CD4-positive, alpha-beta T cell treated with Interleukin-10 for 1 hour (primary cell): ENCODE measurements around the gene MPO.

Experiments used
- DNase-seq: peaks from one replicate; pipeline ENCODE4 v3.0.0-alpha.2; 2020

The MPO gene

DNA sequence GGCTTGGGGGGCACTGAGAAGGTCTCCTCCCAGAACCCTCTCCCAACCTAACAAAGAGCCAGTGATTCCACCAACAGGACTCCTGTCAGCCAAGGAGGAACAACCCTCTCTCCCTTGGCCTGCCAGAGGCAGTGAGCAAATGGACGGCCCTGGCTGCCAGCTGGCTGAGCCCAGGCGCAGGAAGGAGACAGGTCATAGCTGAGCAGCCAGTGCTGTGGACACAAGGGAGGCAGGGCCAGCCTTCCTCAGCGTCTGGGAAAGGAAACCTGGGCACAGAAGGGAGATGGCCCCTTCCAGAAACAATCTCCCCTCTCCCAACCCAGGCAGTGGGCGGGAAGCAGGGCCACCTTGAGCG lies 2.1 kb downstream of the MPO start:
- no peak for DNase-seq

DNA sequence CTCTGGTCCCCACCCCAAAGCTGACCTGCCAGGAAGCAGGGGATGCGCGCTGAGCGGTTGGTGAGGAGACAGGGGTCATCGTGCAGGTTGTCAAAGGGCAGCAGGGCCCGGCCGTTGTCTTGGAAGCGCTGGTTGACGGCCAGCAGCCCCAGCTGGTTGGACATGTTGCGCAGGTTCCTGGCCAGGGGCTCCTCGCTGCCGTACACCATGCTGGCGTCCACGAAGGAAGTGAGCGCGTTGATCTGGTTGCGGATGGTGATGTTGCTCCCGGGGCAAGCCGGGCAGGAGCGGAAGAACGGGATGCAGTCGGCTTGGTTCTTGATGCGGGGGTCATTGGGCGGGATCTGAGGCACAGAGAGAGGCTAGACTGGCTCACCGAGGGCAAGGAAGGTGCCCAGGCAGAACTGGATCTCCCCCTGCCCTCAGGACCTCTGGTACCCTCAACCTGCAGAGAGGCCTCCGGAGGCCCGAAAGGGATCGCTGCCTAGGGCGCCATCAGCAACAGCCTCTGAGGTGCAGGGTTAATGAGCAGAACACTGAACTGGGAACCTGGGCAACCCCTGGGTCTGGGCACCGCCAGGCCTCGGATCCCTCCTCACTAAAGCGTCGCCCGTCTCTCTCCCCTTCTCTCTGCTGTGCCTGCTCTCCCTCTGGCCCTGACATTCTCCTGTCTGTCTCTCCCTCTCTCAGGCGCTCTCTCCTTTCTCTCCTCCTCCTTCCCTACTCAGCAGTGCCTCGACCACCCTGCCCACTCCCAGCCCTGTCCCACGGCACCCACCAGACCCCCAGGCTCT lies 2.7 kb downstream of the MPO start:
- DNase-seq, result no peak

DNA sequence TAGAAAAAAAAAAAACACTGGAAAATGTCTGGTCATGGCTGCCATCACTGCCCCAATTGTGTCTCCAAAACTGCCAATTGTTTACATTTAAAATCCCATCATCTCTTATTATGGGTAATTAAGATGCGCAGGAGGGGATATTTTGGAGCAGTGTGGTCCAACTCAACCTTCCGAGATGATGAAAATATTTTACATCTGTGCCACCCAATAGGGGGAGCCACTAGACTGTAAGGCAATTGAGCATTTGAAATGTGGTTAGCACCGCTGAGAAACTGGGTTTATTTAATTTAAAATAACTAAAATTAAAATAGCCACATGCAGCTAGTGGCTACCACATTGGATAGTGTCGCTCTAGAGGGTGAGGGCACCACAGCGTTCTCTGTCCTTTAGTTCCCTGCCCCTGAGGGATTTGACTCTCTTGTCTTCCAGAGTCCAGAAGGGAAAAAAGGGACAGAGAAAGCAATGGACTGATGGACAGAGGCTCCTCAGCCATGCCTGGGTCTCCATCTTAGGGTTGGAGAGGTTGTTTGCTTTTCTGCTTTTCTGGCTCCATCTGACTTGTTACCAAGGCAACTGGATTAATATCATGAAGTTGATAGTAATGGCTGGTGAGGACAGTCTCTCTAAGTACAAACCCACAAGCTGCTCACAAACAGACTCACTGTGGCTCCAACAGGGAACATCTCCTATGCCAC lies 3.5 kb downstream of the MPO start:
- DNase-seq, result peak; percentile 40

DNA sequence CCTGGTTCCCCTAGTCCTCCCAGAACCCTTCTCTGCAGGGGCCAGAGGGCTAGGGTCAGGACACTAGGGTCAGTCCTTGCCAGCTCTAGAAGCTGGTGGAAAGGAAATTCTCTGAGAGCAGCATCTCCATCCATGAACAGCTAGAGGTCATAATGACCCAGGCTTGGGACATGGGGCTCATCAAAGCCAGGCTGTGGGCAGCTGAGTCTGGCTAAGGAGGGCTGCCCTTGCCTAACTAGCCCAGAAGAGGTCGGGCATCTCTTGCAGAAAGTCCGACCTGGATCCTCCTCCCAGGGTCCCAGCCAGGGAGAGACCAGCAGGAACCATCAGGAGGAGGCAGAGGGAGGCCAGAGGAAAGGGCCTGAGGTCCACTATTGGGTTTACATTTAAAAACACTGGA lies 4.3 kb downstream of the MPO start:
- DNase-seq, result no peak

DNA sequence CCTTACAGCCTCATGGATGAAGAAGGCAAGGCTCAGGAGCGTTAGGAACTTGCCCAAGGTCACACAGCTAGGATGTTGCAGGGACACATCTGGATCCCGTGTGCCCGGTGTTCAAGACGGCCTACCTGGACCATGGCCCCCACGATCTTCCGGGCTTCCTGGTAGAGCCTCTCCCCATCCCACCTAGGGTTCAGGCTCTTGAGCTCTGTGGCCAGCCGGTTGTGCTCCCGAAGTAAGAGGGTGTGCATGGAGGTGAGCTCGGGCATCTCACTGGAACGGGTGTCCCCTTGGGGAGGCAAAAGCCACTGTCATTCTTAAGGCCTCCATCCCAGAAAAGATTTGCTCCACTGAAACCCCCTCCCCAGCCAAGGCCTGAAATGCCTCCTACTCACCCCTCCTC lies 5.3 kb downstream of the MPO start:
- DNase-seq, result no peak

DNA sequence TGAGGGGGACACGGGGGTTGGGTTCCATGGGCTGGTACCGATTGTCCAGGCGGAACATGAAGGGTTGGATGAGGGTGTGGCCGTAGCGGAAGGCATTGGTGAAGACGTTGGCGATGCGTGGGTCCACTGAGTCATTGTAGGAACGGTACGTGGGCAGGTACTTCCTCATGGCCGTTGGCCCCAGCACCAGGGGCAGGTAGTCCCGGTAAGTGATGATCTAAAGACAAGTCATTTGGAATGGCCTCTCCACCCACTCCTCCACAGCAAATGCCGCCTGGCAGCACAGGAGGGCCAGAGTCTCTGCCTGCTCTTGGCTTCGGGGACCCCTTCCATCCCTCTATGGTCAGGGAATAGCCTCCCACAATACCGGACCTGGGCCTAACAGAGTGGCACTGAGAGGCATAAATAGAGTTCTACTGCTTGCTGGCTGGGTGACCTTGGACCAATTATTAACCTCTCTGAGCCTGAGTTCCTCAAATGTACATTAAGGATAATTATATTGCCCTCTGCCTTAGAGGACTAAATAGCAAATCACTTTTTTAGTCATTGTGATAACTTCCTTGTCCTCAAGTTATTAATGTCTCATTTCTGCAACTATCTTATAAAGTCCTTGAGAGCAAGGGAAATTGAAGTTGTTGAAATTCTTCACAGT lies 7.2 kb downstream of the MPO start:
- no peak for DNase-seq

DNA sequence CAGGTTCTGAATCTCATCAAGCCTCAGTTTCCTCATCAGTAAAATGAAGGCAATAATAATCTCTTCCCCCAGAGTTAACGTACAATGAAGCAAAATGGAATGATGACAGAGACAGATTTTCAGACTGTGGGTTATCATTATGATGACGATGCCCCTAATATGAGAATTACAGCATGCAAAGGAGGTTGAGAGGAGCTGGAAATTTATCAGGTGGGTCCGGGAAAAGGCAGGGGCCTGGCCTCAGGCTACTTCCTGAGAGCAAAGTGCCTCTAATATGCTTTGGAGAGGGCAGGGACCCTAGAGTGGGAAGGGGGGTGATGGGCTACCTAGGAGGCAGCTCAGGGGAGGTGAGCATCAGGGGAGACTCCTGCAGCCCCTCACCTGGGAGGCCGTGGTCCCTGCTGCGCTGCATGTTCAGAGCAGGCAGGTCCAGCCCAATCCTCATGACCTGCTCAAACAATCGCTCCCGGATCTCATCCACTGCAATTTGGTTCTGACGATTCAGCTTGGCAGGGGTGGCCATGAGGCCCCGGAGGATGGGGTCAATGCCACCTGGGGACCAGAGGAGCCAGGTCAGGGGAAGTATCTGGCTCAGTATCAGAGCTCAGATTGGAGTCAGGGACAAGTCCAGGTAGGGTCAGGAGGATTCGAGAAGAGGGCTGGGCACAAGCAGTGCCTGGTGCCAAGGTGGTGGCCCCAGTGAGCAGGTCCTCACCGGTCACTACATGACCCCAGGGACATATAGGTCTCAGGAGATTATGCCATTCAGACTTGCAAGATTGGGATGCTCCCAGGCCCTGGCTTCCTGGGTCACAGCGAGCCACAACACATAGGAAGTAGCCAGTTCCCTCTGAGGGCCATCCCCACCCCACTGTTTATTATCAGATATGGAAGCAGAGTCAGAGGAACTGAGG lies 8.1 kb downstream of the MPO start:
- no peak for DNase-seq

DNA sequence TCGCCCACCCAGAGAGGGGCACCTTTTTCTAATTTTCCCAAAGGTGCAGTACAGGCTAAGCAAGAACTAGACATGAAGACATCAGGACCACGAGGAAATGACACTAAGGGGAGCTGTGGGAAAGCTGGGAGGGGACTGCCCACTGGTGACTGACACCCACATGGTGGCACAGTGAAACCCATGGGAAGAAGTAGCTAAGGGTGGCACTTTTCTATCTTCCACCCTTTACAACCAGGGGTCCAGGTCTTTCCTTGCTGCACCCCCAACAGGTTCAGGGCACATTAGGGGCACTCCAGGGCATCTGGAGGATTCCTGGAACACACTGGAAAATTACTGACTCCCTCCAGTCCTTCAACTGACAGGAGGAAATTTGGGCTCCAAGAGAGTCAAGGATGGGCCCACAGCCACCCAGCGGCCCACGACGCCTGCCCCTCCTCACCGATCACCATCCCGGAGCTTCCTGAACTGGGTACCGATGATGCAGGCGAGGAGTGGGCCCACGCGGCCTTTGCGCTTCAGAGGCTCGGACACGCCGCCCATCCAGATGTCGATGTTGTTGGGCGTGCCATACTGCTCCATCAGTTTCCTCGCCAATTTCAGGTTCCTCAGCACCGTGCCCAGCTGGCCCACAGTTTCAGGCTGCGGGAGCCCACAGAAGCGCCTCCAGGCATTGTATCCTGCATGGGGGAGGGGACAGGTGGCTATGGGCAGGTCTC lies 9.4 kb downstream of the MPO start:
- no peak for DNase-seq

DNA sequence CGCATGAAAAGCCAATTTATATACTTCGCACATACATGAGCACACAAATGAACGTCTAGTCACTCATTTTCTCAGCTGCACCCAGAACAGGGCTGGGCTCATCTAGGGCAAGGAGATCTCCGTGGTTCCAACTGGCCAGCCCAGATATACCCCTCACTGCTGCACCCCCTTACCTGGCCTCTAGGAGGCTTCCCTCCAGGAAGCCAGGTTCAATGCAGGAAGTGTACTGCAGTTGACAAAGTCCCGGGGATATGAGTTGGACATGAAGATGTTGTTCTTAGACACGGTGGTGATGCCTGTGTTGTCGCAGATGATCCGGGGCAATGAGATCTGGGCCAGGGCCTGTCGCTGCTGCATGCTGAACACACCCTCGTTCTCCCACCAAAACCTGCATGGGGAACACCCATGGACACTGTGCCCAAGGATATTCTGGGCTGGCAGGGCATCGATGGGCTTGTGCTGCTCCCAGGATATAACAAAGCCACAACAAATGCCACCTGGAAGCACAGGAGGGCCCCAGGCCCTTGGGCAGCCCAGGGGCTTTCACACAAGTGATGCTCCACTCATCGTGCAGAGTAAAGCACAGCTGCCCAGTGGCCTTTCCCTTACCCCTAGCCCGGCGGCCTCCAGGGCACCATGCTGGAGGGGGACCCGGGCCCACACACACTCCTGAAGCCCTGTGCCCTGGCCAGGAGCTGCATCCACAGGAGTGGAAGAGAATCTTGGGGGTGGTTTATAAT lies 10.1 kb downstream of the MPO start:
- DNase-seq, result no peak

DNA sequence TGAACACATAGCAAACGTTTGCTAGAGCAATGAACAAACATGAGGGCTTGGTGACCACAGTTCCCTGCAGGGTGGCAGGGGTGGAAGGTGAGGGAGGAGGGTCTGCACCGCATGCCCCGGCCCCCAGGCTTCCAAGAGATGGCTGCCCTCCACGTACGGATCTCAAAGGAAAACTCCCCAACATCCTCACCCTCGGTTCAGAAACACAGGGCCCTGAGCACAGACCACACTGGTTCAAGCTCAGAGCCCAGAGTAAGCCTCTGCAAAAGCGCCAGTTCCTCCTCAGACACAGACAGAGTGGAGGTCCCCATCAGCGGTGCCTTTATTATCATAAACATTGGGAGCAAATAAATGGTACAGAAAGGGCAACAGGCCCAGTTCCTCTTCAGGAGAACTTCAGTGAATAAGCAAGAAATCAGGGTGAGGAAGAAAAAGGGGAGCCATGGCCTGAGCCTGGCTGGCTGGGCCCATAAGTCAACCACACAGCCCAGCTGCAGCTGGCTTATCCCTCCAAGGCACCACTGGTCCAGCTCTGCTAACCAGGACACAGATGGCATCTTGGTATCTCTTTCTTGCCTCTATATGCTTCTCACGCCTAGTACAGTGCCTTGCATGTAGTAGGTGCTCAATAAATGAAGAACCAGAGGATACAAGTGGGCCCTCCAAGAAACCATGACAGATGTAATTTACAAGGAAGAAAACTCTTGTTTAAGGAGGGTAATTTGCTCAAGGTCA lies 11.0 kb downstream of the MPO start:
- no peak for DNase-seq

DNA sequence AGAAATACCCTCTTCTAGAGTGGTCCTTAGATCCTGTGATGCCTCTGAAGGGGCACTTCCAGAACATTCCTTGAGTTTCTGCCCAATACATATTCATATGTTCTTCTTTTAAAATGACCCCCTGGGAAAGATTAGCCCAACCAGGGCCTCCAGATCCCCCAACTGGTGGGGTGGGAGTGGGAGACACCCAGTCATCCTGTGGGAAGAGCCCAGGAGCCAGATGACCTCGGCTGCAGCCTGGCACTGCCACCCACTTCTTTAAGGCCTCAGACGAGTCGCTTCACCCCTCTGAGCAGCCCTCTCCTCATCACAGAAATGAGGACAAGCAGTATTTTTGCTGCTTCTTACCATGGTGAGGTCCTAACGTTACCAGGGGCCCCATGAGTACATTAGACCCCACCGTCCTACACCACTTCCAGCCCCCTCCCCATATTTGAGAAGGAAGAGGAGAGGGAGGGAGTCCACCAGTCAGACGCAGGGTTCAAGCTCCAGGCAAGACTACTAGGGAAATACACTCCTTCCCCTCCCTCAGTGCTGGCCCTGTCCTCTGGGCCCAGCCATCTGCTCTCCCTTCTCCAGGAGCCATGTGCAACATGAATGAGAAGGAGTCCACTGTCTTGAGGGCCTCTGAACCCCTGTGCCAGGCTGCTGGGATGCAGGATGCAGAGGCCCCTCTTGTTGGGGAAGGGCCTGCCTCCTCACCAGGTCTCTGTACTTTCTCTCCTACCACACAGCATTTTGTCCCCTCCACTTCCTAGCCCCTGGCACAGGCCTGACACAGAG lies 11.8 kb downstream of the MPO start:
- DNase-seq, result no peak

DNA sequence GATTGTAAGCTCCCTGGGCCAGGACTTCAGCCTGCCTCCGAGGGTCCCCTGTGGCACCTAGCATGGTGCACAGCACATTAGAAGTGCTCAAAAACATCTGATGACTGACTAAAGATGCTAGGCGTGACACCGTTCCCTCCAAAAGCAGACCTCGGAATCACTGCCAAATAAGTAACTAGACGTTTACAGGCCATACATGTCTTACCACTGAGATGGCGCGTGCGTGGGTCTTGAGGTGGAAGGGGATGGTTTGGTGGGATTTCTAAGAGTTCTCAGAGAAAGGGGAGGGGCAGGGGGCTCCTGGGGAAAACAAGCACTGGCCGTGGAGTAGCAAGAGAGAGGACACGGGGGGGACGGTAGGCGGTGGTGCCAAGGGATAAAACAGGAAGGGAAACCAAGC lies 12.4 kb downstream of the MPO start:
- no peak for DNase-seq

DNA sequence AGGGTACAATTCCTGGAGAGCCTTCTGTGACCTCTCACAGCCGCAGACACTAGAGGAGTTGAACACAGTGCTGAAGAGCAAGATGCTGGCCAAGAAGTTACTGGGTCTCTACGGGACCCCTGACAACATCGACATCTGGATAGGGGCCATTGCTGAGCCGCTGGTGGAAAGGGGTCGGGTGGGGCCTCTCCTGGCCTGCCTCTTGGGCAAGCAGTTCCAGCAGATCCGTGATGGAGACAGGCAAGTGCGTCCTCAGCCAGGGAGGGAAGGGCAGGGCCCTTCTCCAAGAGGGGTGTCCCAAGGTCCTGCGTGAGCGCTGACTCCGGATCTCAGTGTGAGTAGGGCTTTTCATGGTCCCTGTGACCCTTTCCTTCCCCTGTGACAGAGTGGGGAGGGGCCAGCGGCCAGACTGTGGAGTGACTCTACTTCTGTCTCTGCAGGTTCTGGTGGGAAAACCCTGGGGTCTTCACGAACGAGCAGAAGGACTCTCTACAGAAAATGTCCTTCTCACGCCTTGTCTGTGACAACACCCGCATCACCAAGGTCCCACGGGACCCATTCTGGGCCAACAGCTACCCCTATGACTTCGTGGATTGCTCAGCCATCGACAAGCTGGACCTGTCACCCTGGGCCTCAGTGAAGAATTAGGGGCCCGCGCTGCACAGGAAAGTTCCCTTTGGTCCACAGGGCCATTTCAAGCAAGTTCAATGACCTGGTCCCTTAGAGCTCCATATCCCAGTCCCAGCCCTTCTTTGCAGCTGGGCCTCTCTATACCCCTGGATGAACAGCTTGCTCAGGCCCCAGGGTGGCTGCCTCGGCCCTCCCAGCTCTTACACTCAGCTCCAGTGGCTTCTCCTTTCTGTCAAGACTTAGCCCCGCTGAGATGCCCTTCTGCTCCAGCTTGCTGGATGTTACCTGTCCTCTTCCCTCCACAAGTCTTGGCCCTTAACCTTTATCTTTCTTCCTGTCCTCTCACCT lies 13.1 kb downstream of the MPO start:
- no peak for DNase-seq

DNA sequence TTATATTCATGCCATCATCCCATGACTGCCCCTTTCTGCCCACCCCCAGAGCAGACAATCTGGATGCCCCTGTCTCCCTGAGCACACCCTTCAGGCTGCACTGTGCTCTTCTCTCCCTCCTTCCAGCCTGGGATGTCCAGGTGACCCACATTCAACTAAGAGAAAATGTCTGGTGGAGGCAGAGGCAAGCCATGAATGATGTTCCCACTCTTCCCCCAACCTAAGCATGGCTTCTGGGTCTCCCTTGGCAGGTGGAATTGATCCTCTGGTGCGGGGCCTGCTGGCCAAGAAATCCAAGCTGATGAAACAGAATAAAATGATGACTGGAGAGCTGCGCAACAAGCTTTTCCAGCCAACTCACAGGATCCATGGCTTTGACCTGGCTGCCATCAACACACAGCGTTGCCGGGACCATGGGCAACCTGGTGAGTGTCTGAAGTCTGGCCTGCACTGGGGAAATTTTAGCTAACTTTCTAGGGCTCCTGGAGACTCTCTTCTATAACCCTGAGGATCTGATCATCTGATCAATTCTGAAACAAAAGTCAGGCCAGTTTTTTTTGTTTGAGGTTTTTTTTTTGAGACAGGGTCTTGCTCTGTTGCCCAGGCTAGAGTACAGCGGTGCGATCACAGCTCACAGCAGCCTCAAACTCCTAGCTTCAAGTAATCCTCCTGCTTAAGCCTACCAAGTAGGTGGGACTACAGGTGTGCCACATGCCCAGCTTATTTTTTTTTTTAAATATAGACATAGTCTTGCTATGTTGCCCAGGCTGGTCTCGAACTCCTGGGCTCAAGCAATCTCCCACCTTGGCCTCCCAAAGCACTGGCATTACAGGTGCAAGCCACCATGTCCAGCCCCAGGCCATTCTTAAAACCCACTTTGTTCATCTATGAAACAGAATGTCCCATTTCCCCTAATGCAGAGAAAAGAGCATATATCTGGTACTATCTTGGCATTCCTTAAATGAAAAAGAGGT lies 14.5 kb downstream of the MPO start:
- DNase-seq, result no peak

DNA sequence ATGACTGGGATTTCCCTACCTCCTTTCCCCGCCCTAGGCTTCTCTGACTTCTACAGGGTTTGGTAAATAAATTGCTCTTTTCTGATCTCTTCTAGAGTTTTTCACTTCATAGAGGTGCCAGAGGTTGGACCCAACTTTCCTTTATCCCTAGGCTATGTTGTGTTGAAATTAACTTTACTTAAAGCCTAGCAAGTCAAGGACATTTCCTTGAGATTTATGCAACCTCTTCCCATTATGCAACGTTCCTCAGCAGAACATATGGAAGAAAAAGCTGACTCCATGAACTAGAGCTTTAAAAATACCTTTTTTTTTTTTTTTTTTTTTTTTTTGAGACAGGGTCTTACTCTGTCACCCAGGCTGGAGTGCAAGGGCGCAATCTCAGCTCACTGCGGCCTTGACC lies 15.5 kb downstream of the MPO start:
- DNase-seq, result no peak

DNA sequence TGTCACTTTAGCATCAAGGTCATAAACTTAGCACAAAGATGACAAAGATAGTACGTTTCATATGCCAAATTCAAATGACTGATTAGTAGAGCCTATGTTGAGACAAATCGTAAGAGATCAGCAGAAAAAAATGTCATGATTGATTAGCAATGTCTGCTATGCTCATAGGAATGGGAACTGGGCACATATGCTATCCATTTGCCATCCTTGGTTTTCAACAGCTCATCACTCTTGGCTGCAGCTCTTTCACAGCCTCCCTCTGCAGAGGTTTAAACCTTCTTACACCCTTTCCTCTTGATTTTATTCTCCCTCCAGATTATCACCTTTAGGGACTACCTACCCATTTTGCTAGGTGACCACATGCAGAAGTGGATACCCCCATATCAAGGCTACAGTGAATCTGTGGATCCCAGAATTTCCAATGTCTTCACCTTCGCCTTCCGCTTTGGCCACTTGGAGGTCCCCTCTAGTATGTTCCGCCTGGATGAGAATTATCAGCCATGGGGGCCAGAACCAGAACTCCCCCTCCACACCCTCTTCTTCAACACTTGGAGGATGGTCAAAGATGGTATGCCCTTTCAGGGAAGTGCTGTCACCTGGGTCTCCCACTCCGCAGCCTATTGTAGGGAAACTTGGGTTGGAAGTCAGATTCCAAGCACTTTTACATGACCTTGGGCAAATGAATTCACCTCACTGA lies 16.2 kb downstream of the MPO start:
- DNase-seq, result no peak

DNA sequence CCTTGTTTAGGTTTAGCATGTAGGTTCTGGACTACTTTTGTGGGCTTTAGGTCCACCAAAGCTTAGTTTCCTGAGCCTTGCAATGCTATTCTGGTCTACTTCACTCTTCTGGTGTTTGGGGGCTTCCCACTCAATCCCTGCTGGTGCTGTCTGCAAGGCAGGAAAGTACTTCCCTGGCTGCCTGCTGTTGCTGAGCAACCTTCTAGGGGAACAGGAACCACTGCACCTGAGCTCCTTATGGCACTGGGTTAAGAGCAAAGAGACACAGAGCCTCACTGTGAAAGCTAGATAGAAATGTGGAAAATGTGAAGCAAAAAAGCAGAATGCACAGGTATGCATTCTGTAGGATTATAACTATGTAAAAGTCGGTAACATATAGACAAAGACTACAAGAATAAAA lies 17.0 kb downstream of the MPO start:
- no peak for DNase-seq
